Measurements from ENCODE around the gene UBE3C.

UBE3C gene

GRCh38 chr7:157219154-157219553 is 80.4 kb downstream of the UBE3C start:
- TF ChIP-seq CTCF (IDR thresholded peaks at IDR 0.05; ENCODE audit: low read depth, low read length, missing control alignments), result no peak
- no peak overlapping the region for H3K4me3 ChIP-seq (ENCODE audit: low read depth, low read length)
- DNase-seq (ENCODE audit: low read depth), result peak; percentile 8

GRCh38 chr7:157220916-157221569 is 82.3 kb downstream of the UBE3C start:
- no peak for DNase-seq (ENCODE audit: low read depth)
- no peak overlapping the region for H3K4me3 ChIP-seq (ENCODE audit: low read depth, low read length)
- TF ChIP-seq CTCF (IDR thresholded peaks at IDR 0.05; ENCODE audit: low read depth, low read length, missing control alignments), result no peak

GRCh38 chr7:157222687-157223086 is 84.0 kb downstream of the UBE3C start:
- TF ChIP-seq CTCF (IDR thresholded peaks at IDR 0.05; ENCODE audit: low read depth, low read length, missing control alignments), result no peak
- no peak overlapping the region for H3K4me3 ChIP-seq (ENCODE audit: low read depth, low read length)
- DNase-seq (ENCODE audit: low read depth), result no peak

GRCh38 chr7:157224627-157225026 is 85.9 kb downstream of the UBE3C start:
- no peak overlapping the region for H3K4me3 ChIP-seq (ENCODE audit: low read depth, low read length)
- DNase-seq (ENCODE audit: low read depth), result no peak
- TF ChIP-seq CTCF (IDR thresholded peaks at IDR 0.05; ENCODE audit: low read depth, low read length, missing control alignments), result no peak

GRCh38 chr7:157228864-157229422 is 90.2 kb downstream of the UBE3C start:
- peak; percentile 39 for TF ChIP-seq CTCF (IDR thresholded peaks at IDR 0.05; ENCODE audit: low read depth, low read length, missing control alignments)
- no peak overlapping the region for H3K4me3 ChIP-seq (ENCODE audit: low read depth, low read length)
- no peak for DNase-seq (ENCODE audit: low read depth)

- TF ChIP-seq CTCF (IDR thresholded peaks at IDR 0.05; ENCODE audit: low read depth, low read length, missing control alignments), result no peak
- H3K4me3 ChIP-seq (ENCODE audit: low read depth, low read length), result no peak overlapping the region
- DNase-seq (ENCODE audit: low read depth), result no peak
Observed at GRCh38 chr7:157233677-157234076, 95.0 kb downstream of the UBE3C start.

- TF ChIP-seq CTCF (IDR thresholded peaks at IDR 0.05; ENCODE audit: low read depth, low read length, missing control alignments), result no peak
Observed at GRCh38 chr7:157234271-157234670, 95.5 kb downstream of the UBE3C start.

More at GRCh38 chr7:157234271-157234670, 95.5 kb downstream of the UBE3C start:
- H3K4me3 ChIP-seq (ENCODE audit: low read depth, low read length), result no peak overlapping the region
- DNase-seq (ENCODE audit: low read depth), result no peak
